ENCODE results near the gene SLC16A3.

DNA sequence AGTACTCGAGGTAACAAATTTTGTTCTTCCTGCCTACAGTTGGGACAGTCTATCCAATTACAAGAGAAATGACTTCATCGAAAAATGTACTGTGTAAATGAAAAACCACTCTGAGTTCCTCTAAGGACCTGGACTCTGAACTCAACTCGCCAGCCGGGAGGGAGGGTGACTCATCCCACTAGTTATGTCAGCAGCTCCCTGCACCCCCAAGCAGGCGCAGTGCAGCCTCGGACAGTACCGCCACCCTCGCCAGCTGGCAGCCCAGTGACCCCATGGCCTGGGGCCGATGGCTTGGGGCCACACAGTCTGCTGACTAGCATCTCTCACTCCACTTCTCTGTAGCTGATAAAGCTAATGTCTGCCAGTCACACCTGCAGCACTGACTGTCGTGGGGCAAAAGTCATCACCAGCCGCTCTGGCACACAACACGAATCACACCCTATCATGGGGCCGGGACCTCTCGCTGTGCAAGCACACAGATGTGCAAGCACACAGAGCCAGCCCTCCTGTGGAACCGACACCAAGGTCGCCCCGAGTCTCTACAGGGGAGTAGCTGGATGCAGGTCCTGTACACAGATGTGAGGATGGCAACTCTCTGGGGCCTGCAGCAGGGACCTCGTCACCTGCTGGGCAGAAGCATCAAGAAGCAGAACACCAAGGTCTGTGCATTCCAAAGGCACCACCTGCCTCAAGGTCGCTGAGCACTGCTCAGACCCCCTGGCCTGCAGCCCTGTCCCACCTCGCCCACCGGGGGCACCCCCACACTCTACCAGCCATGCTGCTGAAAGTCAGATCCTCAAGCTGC is 38.9 kb downstream of the SLC16A3 start:
- TF ChIP-seq, protein P1, sequence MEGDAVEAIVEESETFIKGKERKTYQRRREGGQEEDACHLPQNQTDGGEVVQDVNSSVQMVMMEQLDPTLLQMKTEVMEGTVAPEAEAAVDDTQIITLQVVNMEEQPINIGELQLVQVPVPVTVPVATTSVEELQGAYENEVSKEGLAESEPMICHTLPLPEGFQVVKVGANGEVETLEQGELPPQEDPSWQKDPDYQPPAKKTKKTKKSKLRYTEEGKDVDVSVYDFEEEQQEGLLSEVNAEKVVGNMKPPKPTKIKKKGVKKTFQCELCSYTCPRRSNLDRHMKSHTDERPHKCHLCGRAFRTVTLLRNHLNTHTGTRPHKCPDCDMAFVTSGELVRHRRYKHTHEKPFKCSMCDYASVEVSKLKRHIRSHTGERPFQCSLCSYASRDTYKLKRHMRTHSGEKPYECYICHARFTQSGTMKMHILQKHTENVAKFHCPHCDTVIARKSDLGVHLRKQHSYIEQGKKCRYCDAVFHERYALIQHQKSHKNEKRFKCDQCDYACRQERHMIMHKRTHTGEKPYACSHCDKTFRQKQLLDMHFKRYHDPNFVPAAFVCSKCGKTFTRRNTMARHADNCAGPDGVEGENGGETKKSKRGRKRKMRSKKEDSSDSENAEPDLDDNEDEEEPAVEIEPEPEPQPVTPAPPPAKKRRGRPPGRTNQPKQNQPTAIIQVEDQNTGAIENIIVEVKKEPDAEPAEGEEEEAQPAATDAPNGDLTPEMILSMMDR (IDR thresholded peaks at IDR 0.05): no peak
- TF ChIP-seq ZFX (IDR thresholded peaks at IDR 0.05; ENCODE audit: borderline replicate concordance): no peak
